ENCODE data around the gene HSBP1.

The HSBP1 gene

GRCh38 chr16:83862661-83863060, 54.9 kb downstream of the HSBP1 start:
- no peak overlapping the region for H3K27ac ChIP-seq
- no peak for TF ChIP-seq CTCF (conservative IDR thresholded peaks at IDR 0.05)

- TF ChIP-seq CTCF (conservative IDR thresholded peaks at IDR 0.05) = no peak
- no peak overlapping the region for H3K27ac ChIP-seq
Measured at GRCh38 chr16:83863682-83864081, 55.9 kb downstream of the HSBP1 start.
